HL-60 (cell line): ENCODE data around the gene IL9.

Experiments
- DNase-seq, 2 experiments: peaks; one replicate each; pipeline ENCODE4 v3.0.0-alpha.2; 2010 to 2020; ENCODE audit warnings: low read depth in 1 of 2, low spot score in 1 of 2
- H3K27ac ChIP-seq: fragments of 250-450 bp; sonication (Bioruptor Pico); replicated peaks from 2 replicates; pipeline ENCODE4 v1.5.1; 2020; ENCODE audit warnings: mild to moderate bottlenecking, moderate library complexity
- H3K27me3 ChIP-seq: fragments of 250-450 bp; sonication (Bioruptor Pico); 2 replicates; pipeline ENCODE4 v1.5.1; 2021; ENCODE audit warnings: mild to moderate bottlenecking, moderate library complexity; ENCODE audit not compliant: insufficient read depth, poor library complexity, severe bottlenecking
- H3K4me3 ChIP-seq: replicated peaks from 2 replicates; pipeline ENCODE4 v1.5.1; 2011; ENCODE audit warnings: mild to moderate bottlenecking, control low read depth, low read length; ENCODE audit not compliant: insufficient read depth
- CTCF ChIP-seq: IDR thresholded peaks from one replicate; pipeline ENCODE4 v1.5.1; 2011; ENCODE audit warnings: low read length, control low read depth, inconsistent platforms; ENCODE audit not compliant: insufficient read depth
- GABPA ChIP-seq: IDR thresholded peaks from 2 replicates; pipeline ENCODE4 v1.6.1; 2012; ENCODE audit warnings: low read depth
- POLR2AphosphoS5 ChIP-seq: IDR thresholded peaks from 2 replicates; pipeline ENCODE4 v1.6.1; 2012; ENCODE audit warnings: low read depth
- SPI1 ChIP-seq: IDR thresholded peaks from 2 replicates; pipeline ENCODE4 v1.6.1; 2012; ENCODE audit warnings: low read depth, mild to moderate bottlenecking, borderline replicate concordance
- TF ChIP-seq, protein P1 (sequence below): IDR thresholded peaks from 2 replicates; pipeline ENCODE4 v1.6.1; 2012; ENCODE audit warnings: low read depth; ENCODE audit not compliant: insufficient replicate concordance

Gene IL9

GRCh38 chr5:135901633-135902032 is 6.0 kb upstream of the IL9 start:
- H3K27ac ChIP-seq, result no peak overlapping the region
- H3K4me3 ChIP-seq, result no peak overlapping the region
- TF ChIP-seq SPI1 (no peak), CTCF (no peak)
- DNase-seq, result no peak
- no peaks in the 10 kb centered on the region for H3K27me3 ChIP-seq

- TF ChIP-seq GABPA, result no peak
- TF ChIP-seq, protein P1, sequence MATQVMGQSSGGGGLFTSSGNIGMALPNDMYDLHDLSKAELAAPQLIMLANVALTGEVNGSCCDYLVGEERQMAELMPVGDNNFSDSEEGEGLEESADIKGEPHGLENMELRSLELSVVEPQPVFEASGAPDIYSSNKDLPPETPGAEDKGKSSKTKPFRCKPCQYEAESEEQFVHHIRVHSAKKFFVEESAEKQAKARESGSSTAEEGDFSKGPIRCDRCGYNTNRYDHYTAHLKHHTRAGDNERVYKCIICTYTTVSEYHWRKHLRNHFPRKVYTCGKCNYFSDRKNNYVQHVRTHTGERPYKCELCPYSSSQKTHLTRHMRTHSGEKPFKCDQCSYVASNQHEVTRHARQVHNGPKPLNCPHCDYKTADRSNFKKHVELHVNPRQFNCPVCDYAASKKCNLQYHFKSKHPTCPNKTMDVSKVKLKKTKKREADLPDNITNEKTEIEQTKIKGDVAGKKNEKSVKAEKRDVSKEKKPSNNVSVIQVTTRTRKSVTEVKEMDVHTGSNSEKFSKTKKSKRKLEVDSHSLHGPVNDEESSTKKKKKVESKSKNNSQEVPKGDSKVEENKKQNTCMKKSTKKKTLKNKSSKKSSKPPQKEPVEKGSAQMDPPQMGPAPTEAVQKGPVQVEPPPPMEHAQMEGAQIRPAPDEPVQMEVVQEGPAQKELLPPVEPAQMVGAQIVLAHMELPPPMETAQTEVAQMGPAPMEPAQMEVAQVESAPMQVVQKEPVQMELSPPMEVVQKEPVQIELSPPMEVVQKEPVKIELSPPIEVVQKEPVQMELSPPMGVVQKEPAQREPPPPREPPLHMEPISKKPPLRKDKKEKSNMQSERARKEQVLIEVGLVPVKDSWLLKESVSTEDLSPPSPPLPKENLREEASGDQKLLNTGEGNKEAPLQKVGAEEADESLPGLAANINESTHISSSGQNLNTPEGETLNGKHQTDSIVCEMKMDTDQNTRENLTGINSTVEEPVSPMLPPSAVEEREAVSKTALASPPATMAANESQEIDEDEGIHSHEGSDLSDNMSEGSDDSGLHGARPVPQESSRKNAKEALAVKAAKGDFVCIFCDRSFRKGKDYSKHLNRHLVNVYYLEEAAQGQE, result no peak
- no peak for TF ChIP-seq SPI1
- TF ChIP-seq POLR2AphosphoS5, result no peak
- no peak for TF ChIP-seq CTCF
- DNase-seq, result no peak
- no peaks in the 10 kb centered on the region for H3K27me3 ChIP-seq
- no peak overlapping the region for H3K4me3 ChIP-seq
- no peak overlapping the region for H3K27ac ChIP-seq
These were observed 4.6 kb upstream of the IL9 start for GRCh38 chr5:135900276-135900675.

GRCh38 chr5:135898651-135899050 is 3.0 kb upstream of the IL9 start:
- H3K27ac ChIP-seq, result no peak overlapping the region
- DNase-seq, result no peak
- no peaks in the 10 kb centered on the region for H3K27me3 ChIP-seq
- no peak for TF ChIP-seq SPI1
- TF ChIP-seq GABPA, result no peak
- no peak for TF ChIP-seq CTCF
- no peak for TF ChIP-seq POLR2AphosphoS5
- TF ChIP-seq, protein P1, result no peak
- no peak overlapping the region for H3K4me3 ChIP-seq

GRCh38 chr5:135894789-135895188 is 852 bp downstream of the IL9 start:
- no peak for TF ChIP-seq SPI1
- no peak for TF ChIP-seq POLR2AphosphoS5
- TF ChIP-seq CTCF, result no peak
- no peak for TF ChIP-seq GABPA
- TF ChIP-seq, protein P1, result no peak
- no peaks in the 10 kb centered on the region for H3K27me3 ChIP-seq

More at GRCh38 chr5:135894789-135895188, 852 bp downstream of the IL9 start:
- no peak for DNase-seq
- H3K27ac ChIP-seq, result no peak overlapping the region
- H3K4me3 ChIP-seq, result no peak overlapping the region
